ENCODE measurements around the gene USF3.
A peak's percentile ranks its signal among the peaks of the same experiment; 100 is the strongest.

Gene USF3

DNA sequence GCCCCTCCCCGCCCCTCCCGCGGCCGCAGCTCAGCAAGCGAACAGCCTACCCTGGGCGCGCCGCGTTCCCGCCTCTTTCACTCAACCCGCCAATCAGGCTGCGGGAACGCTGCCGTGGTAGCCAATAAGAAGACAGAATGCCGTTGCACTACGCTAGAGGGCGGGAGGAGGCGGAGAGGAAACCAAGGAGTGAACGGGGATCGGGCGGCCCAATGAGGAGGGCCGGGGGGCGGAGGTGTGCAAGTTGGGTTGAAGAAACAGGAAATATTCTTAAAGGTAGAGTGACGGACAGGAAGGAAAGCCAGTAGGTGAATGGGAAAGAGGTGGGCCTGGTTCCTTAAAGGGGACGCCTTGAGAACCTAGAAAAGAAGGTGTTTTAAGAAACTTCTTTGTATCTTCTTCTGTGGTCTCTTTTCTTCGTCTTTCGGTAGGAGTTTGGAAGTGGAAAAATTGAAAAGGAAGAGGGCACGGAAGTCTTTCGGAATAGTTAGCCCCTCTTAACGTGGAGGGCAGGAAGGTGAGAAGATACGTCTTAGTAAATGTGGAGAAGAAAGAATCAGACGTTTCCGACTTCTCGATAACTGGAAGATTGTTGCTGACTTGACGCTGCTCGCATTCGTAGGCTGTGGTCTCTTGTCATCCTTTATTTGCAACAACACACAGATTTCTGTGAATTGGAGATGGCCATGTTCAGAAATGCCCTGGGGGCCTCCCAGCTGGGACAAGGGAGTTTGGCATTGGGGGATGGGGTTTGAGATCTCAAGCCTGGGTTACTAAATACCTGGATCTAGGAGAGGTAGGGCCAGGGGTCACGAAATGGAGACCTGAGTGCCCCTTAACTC, 437 bp upstream of the USF3 start:
- peak; percentile 100 for DNase-seq

DNA sequence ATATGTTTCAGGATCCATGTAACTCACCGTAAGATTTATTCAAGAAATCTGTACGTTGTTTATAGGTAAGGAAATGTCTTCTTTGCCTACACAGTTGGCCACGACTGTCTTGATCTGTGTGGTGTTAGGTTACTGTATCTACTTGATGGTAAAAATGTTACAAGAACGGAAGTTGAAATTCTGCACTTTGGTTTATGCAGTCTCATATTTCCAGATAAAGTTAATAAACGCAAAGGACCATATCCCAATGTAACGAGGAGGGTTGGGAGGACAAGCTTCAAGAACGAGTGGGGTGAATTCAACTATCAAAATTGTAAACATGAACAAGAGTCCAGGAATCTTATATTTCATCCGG, 1.0 kb downstream of the USF3 start:
- no peak for DNase-seq

DNA sequence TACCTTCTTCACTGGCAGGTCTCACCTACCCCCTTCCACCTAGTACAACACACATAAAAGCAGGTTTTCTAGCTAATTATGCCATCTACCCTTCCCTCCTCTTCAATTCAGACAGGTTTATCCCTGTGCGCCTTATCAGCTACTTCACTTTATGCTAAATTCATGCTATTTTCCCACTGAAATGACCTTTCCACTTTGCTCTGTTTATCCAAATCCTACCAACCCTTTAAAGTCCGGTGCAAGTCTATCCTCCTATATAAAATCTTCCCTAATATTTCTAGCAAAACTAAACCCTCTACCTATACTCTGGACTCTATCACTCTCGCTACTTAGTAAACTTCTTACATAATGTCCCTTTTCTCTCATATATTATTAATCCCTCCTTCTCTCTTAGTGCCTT, 6.0 kb downstream of the USF3 start:
- DNase-seq = no peak

DNA sequence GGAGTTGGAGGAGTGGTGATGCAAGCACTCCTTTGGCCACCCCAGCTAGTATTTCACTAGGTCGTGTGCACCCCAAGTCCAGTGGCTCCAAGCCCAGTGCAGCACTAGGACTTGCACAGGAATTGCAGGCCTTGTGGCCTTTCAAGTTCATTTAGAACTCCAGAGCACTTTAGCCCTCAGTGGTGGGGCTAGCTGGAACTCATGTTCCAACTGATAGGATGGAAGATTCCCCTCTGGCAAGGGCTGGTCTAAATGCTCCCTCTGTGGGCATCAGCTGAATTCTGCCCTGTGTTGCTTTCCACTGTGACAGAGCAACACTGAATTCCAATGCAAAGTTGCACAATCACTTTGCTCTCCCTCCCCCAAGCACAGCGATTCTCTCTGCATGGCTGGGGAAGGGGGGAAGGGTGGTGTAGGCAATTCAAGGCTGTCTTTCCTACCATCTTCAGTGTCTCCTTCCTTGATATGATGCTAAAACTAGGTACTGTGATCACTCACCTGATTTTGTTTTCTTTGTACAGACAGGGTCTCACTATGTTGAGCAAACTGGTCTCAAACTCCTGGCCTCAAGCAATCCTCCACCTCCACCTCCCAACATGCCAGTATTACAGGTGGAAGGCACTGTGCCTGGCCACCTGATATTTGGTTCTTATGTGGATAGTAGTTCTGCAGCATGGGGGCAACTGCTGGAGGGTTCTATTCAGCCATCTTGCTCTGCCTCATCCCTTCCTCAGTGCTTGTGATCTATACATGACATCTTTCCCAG, 10.3 kb downstream of the USF3 start:
- no peak for DNase-seq

DNA sequence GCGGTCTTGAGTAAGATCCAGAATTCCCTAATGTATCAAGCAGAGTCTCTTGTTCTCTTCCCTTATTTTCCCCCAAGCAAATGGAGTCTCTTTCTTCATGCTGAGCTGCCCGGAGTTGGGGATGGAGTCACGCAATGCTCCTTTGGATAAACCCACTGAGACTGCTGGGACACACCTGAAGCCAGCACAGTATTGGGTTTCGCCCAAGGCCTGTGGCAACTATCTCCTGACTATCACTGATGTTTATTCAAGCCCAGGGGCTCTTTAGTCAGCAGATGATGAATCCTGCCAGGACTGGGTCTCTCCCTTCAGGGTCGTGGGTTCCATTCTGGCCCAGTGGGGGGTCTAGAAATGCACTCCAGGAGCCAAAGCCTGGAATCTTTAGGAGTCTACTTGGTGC, 11.3 kb downstream of the USF3 start:
- no peak for DNase-seq

DNA sequence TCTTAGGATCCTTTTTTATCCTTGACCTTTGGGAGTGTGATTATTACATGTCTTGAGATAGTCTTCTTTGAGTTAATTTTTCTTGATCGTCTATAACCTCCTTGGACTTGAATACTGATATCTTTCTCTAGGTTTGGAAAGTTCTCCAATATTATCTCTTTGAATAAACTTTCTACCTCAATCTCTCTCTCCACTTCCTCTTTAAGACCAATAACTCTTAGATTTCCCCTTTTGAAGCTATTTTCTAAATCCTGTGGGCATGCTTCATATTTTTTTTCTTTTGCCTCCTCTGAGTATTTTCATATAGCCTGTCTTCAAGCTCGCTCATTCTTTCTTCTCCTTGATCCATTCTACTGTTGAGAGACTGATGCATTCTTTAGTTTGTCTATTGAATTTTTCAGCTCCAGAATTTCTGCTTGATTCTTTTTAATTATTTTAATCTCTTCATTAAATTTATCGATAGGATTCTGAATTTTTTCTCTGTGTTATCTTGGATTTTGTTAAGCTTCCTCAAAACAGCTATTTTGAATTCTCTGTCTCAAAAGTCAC, 12.1 kb downstream of the USF3 start:
- DNase-seq = no peak

DNA sequence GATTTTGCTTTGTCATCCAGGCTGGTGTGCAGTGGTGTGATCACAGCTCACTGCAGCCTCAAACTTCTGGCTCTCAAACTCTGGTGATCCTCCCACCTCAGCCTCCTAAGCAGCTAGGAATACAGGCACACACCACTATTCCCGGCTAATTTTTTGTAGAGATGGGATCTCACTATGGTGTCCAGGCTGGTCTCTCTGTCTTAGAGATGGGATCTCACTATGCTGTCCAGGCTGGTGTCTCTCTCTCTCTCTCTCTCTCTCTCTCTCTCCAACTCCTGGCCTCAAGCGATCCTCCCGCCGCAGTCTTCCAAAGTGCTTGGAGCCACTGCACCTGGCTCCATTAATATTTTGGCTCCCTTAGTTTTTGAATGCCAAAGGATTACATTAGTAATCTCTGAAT, 17.7 kb downstream of the USF3 start:
- DNase-seq = no peak

DNA sequence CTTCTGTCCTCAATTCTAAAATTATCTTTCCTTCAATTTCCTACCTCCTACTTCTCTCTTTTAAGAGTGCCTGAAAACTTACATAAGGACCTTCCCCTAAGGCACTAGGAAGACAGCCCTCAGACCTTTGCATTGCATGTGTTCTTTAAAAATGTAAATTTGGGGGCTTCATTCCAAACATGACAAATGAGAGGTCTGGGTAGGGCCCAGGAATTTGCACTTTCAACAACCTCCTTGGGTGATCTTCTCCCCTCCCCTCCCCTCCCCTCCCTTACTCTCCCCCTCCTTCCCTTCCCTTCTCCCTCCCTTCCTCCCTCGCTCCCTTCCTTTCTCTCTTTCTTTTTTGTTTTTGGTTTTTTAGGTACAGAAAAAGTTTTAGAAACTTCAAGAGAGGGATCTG, 18.7 kb downstream of the USF3 start:
- no peak for DNase-seq

DNA sequence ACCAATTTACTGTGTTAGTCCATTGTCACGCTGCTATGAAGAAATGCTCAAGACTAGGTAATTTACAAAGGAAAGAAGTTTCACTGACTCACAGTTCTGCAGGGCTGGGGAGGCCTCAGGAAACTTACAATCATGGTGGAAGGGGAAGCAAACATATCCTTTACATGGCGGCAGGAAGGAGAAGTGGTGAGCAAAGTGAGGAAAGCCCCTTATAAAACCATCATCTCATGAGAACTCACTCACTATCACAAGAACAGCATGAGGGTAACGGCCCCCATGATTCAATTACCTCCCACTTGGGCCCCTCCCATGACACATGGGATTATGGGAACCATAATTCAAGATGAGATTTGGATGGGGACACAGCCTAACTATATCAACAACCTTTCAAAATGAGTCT, 20.2 kb downstream of the USF3 start:
- peak; percentile 57 for DNase-seq

DNA sequence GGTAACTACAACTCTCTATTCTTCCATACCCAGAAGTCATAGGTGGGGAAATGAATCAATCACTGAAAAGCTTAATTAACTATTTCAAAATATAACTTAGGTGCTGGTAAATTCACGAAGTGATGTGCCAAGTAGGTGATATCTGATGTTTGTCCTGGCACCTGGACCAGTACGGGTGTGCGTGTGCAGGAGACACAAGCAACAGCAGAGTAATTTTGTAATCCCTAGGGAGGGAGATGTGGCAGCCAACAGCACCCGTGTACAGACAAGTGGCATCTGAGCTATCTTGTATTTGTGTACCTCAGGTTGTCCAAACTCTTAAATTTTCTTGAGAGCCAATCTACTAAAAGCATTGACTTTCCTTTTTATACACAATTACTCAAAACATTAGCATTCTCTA, 22.8 kb downstream of the USF3 start:
- no peak for DNase-seq

DNA sequence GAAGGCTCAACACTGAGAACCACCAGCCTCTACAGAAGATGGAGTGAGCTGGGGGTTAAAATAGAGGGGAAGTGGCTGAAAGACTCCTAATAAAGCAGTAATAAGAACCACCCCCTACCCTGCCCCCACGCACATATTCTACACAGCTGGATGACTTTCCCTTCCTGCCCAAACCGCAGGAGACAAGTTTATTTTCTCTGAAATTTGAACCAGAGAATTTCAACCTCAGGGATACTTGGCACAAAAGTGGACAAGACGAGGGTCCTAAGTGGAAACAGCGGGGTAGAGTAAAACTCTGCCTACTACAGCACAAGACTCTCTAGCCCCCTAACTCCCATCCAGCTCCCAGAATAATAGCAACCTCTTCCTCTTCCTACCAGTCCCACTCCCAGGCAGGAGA, 28.4 kb downstream of the USF3 start:
- DNase-seq = no peak

DNA sequence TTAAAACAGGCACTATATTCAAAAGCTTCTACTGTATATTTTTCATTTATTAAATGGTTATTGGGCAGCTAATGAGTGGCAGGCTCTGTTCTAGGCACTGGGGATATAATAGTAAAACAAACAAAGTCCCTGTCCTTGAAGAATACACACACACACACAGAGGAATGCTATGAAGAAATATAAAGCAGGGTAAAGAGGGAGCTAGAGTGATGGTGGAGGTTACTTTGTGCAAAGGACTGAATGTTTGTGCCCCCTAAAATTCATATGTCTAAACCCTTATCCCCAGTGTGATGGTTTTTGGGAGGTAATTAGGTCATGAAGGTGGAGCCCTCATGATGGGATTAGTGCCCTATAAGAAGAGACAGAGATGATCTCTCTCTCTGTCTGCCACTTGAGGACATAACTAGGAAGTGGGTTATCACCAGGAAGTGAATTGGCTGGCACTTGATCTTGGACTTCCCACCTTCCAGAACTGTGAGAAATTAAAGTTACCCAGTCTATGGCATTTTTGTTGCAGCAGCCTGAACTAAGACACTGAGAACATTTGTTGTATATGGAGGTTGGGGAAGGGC, 31.8 kb downstream of the USF3 start:
- DNase-seq = no peak

DNA sequence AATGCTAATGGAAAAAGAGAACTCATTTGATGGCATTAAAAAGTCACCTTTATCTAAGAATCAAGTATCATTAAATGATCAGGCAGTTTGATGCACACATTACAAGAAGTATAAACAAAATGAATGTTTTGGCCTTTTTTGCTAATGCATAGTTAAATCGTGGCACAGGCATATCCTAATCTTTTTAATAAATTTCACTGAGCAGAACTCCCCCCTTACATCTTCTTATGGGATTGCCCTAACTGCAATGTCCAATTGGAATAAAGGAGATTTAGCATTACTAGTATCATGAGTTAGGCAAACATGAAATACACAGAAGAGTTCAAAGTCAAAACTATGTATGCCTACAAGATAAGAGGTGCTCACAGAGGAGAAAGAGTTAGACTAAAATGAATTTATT, 32.7 kb downstream of the USF3 start:
- no peak for DNase-seq

DNA sequence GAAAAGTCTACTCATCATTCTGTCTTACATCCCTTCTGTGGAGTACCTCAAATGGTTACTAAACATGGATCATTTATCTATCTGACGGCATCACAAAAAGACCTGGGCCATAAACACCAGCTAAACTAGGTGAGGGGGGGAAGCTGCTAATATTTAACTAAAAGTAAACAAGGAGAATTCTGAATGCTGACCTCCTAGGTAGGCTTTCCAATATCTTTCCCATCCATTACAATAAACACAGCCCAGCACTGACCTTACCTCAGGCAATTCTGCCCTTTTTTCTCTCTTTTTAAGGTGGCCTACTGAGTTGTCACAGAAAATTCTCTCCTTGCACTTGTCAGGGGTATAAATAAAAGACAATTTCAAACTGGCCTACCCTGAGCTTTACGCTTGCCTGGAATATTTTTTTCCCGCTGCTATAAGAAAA, 33.1 kb downstream of the USF3 start:
- DNase-seq = no peak

DNA sequence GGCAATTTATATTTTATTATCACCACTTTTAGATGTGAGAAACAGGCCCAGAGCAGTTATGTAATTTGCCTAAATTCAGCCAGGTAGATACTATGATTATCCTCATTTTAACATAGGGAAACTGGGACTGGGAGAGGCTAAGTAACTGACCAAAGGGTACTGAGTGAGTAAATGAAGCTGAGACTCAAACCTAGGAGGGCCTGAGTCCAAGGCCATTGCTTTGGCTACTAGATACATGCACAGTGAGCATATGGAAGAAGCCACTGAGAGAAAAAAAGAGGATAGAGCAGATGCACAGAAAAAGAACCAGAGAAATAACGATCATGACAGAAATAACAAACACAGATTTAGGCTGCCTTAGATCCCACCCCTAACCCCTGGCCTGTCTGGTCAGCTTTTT, 33.6 kb downstream of the USF3 start:
- DNase-seq = no peak

DNA sequence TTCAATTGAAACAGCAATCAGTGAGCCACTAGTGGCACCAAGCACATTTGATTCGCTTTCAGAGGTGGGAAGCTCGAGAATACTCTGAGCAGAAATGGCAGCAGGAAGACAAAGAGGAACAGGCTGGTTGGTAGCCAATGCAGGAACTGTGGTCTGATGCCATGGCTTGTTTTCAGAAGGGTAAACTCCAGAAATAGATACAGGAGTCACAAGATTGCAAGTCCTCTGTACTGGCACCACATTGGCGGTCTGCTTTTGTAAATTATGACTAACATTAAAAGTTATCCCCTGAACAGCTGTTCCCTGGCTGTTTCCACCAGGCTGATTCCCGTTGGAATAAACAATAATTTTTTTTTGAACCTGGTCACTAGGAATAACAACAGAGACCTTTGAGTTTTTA, 35.5 kb downstream of the USF3 start:
- no peak for DNase-seq

DNA sequence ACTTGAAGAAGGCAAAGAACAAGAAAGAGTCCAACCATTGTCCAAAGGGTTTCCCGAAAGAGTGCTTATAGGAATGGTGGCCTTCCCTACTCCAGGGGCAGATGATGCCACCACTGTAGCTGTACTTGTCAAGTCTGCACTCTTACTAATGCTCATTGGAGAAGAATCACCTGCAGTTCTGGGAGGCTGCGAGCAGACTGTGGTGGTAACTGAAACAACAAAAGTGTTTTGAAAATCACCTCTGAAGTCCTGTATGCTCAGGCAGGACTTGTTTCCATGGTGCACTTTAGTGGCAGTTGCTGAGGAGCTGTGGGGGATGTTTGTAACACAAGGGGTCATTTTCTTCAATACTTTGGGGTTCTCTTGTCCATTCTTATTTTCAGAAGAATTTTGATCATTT, 36.0 kb downstream of the USF3 start:
- DNase-seq = no peak

DNA sequence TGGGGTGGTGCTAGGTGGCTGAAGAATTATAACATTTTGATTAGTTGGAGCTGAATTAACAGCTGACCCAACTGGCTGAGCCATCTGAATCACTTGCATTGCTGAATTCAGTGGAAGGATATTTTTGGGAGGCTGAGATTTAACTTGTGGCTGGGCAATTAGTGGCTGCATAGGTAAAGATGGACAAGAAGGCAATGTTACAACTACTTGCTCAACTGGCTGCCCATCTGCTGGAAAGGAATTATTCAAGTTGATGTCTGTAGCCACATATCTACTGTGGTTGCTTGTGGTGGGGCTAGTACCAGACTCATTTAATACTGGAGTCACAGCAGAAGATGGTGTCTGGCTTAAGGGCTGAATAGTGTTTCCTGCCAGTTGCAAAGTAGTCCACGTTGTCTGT, 36.4 kb downstream of the USF3 start:
- DNase-seq = no peak

DNA sequence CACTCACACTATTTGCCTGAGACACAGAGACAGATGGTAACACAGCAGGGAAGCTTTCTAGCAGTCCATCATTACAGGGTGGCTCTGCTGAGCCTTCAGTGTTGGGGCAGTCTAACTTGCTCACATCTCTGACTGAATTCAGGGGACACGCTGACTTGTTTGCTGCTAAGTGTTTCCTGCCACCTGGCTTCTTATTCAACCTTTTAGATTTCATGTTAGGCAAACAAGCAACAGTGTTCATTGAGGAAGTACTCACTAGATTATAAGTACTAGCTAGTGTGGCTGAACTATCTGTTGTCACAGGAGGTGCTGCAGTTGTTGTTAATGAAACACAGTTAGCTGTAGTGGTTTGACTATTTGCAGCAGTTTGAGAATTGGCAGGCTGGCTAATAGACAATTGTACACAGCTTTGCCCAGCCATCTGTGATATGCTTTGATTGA, 37.3 kb downstream of the USF3 start:
- DNase-seq = no peak

DNA sequence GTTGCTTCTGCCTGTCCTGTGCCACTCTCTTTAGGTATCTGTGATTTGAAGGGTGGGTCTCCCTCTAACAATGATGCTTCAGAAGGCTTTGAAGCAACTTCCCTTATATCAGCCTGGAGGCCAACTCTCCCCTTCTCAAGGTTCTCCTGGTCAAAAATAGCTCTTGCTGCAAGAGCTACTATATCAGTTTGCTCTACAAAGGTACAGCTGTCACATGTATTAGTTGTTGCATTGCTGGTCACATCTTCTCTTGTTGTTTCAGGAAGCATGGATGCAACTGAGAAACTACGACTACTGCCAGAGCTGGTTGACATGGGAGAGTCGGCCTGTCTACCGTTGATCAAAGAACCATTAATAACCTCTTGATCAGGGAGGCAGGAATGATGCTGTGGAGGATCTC, 38.3 kb downstream of the USF3 start:
- no peak for DNase-seq

DNA sequence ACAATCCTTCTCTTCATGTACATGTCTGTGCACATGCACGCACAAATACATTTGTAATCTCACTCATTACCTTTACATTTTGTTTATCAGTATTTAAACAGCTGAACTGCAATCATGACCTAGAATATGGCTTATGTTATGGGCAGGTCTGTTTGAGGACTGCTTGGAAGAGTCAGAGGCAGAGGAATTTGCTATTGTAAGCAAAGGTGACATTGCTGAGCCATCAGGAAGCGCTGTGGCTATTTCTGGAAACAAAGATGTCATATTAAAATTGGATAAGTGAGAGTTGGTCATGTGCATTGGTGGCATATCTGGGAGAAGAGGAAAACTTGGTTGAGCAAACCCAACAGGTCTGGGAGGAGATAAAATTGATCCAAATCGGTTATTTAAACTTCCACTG, 41.6 kb downstream of the USF3 start:
- DNase-seq = no peak

DNA sequence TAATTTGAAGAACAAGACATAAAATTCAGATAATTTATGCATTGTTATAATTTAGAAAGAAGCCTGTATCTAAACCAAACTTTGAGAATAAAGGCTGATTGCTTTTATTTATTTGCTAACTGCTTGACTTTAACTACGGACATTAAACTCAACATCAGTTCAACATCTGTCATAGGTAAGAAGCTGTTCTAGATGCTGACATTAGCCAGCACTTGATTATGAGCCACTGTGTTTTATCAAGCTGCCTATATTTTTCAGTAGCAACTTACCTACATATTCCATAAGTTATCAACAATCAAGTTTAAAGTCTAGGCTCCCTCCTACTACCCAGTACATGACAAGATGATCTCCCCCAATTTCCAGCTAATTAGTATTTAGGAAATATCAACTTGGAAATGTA, 42.1 kb downstream of the USF3 start:
- DNase-seq = no peak

DNA sequence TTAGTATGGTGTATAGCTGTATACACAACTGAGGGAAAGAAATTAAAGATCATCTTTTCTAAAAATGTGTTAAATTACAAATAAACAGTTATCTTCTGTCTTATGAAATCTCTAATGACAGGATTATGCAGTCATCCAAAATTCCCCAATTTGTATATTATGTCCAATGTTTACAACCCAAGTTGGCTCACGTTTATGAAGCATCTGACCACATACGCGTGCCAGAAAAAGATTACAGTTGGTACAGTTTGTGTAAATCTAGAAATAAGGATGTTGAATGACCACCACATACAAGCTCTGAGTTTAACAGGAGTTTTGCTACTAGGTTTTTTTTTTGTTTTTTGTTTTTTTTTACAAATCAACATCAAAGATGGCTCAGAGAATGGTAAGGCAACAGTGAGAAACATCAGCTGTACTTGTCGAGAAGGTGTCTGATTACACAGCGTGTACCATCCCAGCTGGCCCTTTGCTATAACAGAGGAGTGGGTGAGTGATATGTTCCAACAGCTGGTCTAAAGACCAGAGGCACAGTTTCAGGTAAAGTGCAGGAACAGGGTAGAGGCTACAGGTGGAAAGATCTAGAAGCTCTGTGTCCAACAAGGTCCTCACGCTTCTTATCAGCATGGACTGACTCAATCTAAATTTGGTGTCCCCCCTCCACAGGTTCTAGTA, 47.1 kb downstream of the USF3 start:
- no peak for DNase-seq

Data from suppressor macrophage treated with lipopolysaccharide for 4 hours (primary cell).